Skeletal muscle satellite cell (primary cell): ENCODE measurements around the gene PRAC2.
A peak's percentile ranks its signal among the peaks of the same experiment; 100 is the strongest.

ENCODE experiments used
- H3K27me3 ChIP-seq: 2 replicates; pipeline ENCODE4 v1.7.0; 2013; ENCODE audit warnings: low read length; ENCODE audit not compliant: control insufficient read depth, insufficient read depth
- H3K36me3 ChIP-seq: 2 replicates; pipeline ENCODE4 v1.7.0; 2013; ENCODE audit warnings: mild to moderate bottlenecking, control low read depth, low read length; ENCODE audit not compliant: insufficient read depth
- H3K4me1 ChIP-seq: 2 replicates; pipeline ENCODE4 v1.7.0; 2013; ENCODE audit warnings: low read length; ENCODE audit not compliant: control insufficient read depth, insufficient read depth
- H3K4me2 ChIP-seq: 2 replicates; pipeline ENCODE4 v1.7.0; 2013; ENCODE audit warnings: mild to moderate bottlenecking, low read length
- H3K4me3 ChIP-seq: 2 replicates; pipeline ENCODE4 v1.7.0; 2013; ENCODE audit warnings: low read length
- H3K9ac ChIP-seq: 2 replicates; pipeline ENCODE4 v1.7.0; 2013; ENCODE audit warnings: mild to moderate bottlenecking, low read depth, low read length, moderate library complexity
- H3K9me3 ChIP-seq: replicated peaks from 2 replicates; pipeline ENCODE4 v1.7.0; 2013; ENCODE audit warnings: mild to moderate bottlenecking, control low read depth, low read length

The PRAC2 gene

GRCh38 chr17:48745381-48746275 is 22.6 kb downstream of the PRAC2 start:
- no peaks in the 10 kb centered on the region for H3K4me1 ChIP-seq
- no peak overlapping the region for H3K4me2 ChIP-seq
- H3K9me3 ChIP-seq: no peaks in the 10 kb centered on the region
- no peaks in the 10 kb centered on the region for H3K36me3 ChIP-seq
- H3K9ac ChIP-seq: no peak overlapping the region
- H3K27me3 ChIP-seq: peaks cover 96% of the 10 kb centered on the region
- no peak overlapping the region for H3K4me3 ChIP-seq

DNA sequence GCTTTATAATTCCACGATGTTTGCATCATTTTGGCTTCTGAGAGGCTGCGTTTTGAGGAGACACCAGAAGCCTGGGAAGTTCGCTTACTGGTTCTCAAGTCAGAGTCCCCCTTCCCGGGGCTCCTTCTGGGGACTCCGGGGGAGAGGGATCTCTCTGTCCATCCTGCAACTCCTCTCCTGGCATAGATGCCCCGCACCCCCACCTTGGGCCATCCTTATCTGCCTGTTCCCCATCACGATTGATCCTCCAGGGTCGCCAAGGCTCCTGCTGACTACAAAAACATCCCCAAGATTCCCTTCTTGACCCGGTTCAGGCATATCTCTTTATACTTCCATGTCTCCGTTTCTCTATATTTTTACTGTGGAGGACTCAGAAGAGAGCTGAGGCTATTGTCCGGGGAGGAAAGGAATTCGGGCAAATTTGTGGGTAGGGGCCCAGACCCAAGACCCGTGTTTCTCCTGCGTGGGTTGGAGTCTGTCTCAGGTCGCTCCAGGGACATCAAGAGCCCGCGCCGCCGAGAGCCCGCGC is 24.0 kb downstream of the PRAC2 start:
- H3K4me2 ChIP-seq: no peak overlapping the region
- no peak overlapping the region for H3K9ac ChIP-seq
- peaks cover 97% of the 10 kb centered on the region for H3K27me3 ChIP-seq
- no peaks in the 10 kb centered on the region for H3K36me3 ChIP-seq
- H3K4me1 ChIP-seq: no peaks in the 10 kb centered on the region
- H3K9me3 ChIP-seq: no peaks in the 10 kb centered on the region
- H3K4me3 ChIP-seq: no peak overlapping the region

DNA sequence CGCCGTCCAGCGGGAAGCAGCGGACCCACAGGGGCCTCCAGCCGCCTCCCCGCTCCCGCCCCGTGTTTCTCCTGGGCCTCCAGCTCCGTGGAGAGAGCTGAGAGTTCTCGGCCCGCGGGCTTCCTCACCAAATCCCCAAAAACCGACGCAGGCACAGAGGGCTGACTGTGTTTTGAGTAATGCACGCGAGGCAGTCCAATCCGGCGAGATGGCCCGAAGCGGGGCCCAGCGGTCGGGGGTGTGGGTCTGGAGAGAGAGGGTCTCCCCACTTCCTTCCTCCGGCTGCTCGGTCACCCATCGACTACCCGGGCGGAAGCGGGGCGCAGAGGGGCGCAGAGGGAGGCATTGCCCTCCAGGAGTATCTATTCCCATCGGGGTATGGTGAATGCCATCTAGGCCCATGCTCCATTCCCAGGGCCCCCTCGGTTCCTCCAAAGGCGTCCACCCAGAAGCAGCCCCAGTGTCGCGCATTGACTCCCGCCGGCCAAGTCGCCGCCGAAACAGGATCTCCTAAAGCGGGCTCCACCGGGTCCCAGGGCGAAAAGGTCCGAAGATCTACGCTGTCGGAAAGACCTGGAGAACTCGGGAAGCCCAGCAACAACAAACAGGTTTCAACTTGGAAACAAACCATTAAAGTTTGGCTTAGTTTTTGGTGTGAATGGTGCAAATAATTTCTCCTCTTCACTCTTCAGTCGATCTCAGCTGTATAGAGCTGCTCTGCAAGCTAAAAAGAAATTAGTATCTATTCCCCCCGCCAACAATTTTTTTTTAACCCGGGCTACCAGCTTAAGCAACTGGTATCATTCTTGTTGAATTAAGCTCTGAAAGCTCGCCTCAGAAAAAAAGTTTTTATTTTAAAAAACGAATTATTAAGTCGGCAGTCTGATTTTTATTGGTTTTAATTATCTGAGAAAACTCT is 24.7 kb downstream of the PRAC2 start:
- Histone ChIP-seq H3K9me3 (no peaks in the 10 kb centered on the region), H3K9ac (no peak overlapping the region), H3K4me3 (no peak overlapping the region), H3K4me2 (no peak overlapping the region), H3K36me3 (no peaks in the 10 kb centered on the region), H3K4me1 (no peaks in the 10 kb centered on the region), H3K27me3 (peaks cover 96% of the 10 kb centered on the region)

DNA sequence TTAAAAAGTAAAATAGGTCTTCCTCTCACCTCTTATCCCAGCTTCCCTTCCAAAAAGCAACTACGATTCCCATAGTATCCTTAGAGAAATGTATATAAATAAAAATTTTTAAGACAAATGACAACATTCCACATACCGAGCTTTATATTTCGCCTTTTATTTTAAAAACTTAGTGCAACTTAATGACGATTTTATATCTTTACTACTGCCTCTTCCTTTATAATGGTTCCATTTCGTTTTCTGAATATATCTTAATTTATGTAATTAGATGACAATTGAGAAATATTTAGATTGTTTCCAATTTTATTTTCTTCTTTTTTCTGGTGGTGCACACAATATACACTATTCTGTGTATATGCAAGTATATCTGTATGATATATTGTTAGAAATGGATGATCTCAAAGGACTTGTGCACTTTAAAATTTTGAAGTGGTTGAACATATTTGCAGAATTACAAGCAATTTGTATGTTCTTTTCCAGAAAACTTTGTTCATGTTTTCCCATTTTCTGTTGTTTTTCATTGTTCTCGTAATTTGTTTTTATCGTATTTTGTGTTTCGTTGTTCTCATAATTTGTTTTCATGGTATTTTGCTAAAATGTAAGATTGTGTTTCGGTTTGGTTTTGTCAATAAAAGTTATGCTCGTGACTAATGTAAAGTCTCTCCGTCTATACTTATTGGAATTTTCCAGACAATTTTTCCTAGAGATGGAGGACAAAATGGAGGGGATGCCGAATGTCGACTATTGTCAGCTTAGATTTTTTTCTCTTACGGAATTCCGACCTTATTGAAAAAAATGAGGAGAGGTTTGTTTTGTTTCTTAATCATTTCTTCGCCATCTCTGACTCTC is 26.0 kb downstream of the PRAC2 start:
- H3K9ac ChIP-seq: no peak overlapping the region
- no peak overlapping the region for H3K4me3 ChIP-seq
- peaks cover 8% of the 10 kb centered on the region for H3K4me1 ChIP-seq
- peaks cover 97% of the 10 kb centered on the region for H3K27me3 ChIP-seq
- no peaks in the 10 kb centered on the region for H3K9me3 ChIP-seq
- no peak overlapping the region for H3K4me2 ChIP-seq
- H3K36me3 ChIP-seq: no peaks in the 10 kb centered on the region

DNA sequence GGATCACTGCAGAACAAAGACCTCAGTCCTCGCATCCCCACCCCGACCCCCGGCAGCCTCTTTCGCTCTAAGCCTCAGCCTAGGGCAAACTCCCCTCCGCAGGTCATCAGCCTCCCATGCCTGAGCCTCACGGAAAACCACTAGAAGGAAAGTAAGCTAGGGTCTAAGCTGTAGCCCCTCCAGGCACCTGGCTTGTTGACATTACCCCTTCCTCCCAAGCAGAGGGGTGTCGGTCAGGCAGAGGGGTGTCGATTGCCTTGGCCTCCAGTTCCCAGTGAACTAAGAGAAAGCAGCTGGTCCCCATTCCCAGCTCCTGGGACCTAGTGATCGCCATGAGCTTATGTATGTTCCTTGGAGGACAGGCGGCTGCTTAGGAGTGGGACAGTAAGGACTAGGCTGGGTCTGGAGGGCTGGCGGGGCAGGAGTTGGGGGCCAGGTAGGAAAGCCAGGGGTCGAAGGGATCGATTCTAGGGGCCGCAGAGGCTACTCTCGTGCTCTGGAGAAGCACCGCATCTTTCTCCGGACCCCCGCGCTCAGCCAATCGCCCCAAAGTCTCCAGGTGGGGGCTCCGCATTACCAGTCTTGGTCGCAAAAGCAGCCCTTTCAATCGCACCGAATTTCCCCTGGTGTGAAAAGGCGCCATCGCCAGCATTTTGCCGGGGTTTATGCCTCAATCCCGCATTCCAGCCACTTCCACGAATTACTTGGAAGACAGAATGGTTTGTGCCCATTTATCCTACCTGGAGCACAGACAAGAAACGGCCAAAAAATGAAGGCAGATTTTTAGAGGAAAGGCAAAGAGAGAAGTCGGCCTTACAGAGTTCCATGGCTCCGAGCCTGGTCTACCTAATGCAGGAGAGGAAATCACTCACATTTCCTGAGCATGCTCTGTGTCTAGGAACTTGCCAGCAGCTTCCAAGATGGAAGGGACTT is 26.9 kb downstream of the PRAC2 start:
- Histone ChIP-seq H3K27me3 (peaks cover 99% of the 10 kb centered on the region), H3K9ac (no peak overlapping the region), H3K9me3 (no peaks in the 10 kb centered on the region), H3K36me3 (no peaks in the 10 kb centered on the region), H3K4me3 (no peak overlapping the region), H3K4me1 (peaks cover 11% of the 10 kb centered on the region), H3K4me2 (no peak overlapping the region)

- Histone ChIP-seq H3K4me2 (no peak overlapping the region), H3K9me3 (no peaks in the 10 kb centered on the region), H3K4me1 (peaks cover 11% of the 10 kb centered on the region), H3K27me3 (peaks cover 99% of the 10 kb centered on the region), H3K9ac (no peak overlapping the region), H3K4me3 (no peak overlapping the region), H3K36me3 (no peaks in the 10 kb centered on the region)
These were observed 28.2 kb downstream of the PRAC2 start for GRCh38 chr17:48751172-48751571.

- Histone ChIP-seq H3K4me3 (no peak overlapping the region), H3K27me3 (peaks cover 99% of the 10 kb centered on the region), H3K36me3 (no peaks in the 10 kb centered on the region), H3K4me2 (no peak overlapping the region), H3K9ac (no peak overlapping the region), H3K9me3 (no peaks in the 10 kb centered on the region), H3K4me1 (peaks cover 11% of the 10 kb centered on the region)
These were observed 28.9 kb downstream of the PRAC2 start for GRCh38 chr17:48751733-48752398.

DNA sequence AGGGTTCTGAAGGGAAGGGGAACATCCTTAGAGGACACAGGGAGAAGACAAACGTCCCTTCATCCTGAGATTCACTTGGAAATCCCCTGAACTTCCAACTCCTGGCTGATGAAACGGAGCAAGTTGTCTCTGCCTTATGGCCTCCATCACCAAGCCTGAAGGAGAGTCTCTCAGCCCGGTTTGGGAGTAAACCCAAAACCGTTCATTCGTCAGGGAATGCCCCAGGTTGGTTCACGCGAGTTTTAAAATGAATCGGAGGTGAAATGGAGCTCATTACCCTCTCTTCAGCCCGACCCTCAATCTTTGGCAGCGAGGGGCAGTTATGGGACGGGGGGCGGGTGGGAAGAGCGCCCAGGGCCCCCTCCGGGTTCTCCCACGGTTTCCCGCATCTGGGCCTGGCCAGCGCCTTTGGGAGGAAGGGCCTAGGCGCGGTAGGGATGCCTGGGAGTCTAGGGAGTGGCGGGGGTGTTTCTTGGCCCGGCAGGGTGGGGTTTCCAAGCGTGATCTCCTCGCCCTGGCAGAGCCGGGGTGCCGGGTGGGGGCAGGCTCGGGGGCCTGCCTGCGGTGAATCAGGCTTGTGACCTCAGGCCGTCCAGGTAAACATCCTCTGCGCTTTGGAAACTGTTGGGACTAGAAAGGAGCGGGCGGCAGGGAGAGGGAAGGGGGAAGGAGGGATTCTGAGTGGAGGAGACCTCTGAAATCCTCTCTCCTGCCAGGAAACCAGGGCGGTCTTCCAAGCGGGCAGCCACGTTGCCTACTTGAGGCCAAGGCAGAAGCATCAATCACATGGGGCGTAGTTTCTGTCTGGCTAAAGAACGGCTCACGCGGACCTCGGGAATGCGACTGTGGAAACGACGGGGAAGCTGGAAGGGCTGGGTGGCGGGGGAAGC is 29.7 kb downstream of the PRAC2 start:
- Histone ChIP-seq H3K4me3 (no peak overlapping the region), H3K9ac (no peak overlapping the region), H3K4me2 (no peak overlapping the region), H3K9me3 (no peaks in the 10 kb centered on the region), H3K27me3 (peaks cover 99% of the 10 kb centered on the region), H3K4me1 (peaks cover 11% of the 10 kb centered on the region), H3K36me3 (no peaks in the 10 kb centered on the region)

DNA sequence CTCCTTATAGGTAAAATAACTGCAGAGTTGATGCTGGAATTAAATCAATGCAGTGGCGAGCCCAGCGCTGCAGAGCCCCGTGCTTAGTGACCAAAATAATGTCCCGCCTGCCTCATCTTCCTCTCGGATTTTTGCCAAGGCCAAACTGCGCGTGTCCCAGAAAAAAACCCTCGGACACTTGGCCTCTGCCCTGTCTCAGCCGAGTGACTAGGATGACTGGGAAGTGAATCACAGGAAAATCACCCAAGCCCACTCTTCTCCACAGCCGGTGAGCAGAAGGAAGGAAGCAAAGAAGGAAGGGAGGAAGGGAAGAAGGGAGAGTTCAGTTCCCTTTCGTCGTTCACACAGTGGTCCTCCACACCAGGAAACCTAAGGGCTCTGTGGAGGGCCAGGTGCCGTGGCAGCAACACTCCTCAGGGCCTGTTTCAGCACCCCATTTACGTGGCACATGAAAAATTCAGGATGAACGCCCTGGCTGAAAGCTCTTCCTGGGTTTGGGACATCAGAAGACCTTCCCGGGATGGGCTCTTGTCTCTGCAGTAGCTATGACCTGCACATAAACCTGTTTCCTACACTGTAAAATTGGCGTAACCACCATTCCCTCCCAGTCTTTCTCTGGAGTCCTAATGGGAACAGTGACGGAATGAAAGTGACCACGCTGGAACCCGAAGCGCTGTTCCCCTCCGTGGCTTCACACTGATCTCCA is 31.0 kb downstream of the PRAC2 start:
- Histone ChIP-seq H3K9me3 (no peaks in the 10 kb centered on the region), H3K4me1 (peaks cover 11% of the 10 kb centered on the region), H3K4me2 (peak overlapping the region; percentile 47), H3K36me3 (no peaks in the 10 kb centered on the region), H3K27me3 (peaks cover 96% of the 10 kb centered on the region), H3K9ac (no peak overlapping the region), H3K4me3 (peak overlapping the region; percentile 10)
